Esophagus muscularis mucosa (tissue), 4 donors: ENCODE results near the gene ACVR2B. TPM values are rescaled to one million over a fixed set of nuclear protein-coding genes. Genes with fewer than 3 reads are reported as not detected.

Source experiments
- DNase-seq: peaks from one replicate; pipeline ENCODE4 v3.0.0-alpha.2; 2017; ENCODE audit errors: extremely low spot score
- H3K27ac ChIP-seq, 4 donors: fragments of 200-600 bp; sonication (generic); replicated peaks in 1 of 4; 1 replicate in 3 of 4; 2 replicates in 1 of 4; pipeline ENCODE4 v1.5.1; 2016 to 2019; ENCODE audit warnings: mild to moderate bottlenecking in 1 of 4
- H3K27me3 ChIP-seq, 4 donors: fragments of 200-600 bp; sonication (generic); one replicate each; pipeline versions ENCODE4 v1.5.1 to v1.6.0; 2016 to 2019
- H3K36me3 ChIP-seq, 4 donors: fragments of 200-600 bp; sonication (generic); one replicate each; pipeline ENCODE4 v1.5.1; 2016 to 2019
- H3K4me1 ChIP-seq, 4 donors: fragments of 200-600 bp; sonication (generic); one replicate each; pipeline ENCODE4 v1.5.1; 2016 to 2019
- H3K4me3 ChIP-seq, 4 donors: fragments of 200-600 bp; sonication (generic); 1 replicate in 2 of 4; 2 replicates in 2 of 4; pipeline ENCODE4 v1.5.1; 2016 to 2019; ENCODE audit warnings: mild to moderate bottlenecking in 4 of 4, moderate library complexity in 1 of 4
- H3K9me3 ChIP-seq, 4 donors: fragments of 200-600 bp; sonication (generic); 1 replicate in 3 of 4; 2 replicates in 1 of 4; pipeline ENCODE4 v1.5.1; 2016 to 2019
- CTCF ChIP-seq, 3 experiments: fragments of 200-600 bp in 2 of 3; fragments of 450-650 bp in 1 of 3; sonication (generic) in 2 of 3; IDR thresholded peaks; one replicate each; pipeline ENCODE4 v1.5.1; 2017 to 2019; ENCODE audit warnings: antibody characterized with exemption in 3 of 3, mild to moderate bottlenecking in 2 of 3, moderate library complexity in 1 of 3
- EP300 ChIP-seq: sonication (generic); formaldehyde crosslinking; IDR thresholded peaks from one replicate; pipeline ENCODE4 v1.6.1; 2017; ENCODE audit warnings: antibody characterized with exemption
- POLR2A ChIP-seq: fragments of 450-650 bp; IDR thresholded peaks from one replicate; pipeline ENCODE4 v1.6.1; 2017; ENCODE audit warnings: antibody characterized with exemption, moderate library complexity, mild to moderate bottlenecking, low read depth
- POLR2AphosphoS5 ChIP-seq, 2 donors: sonication (generic); formaldehyde crosslinking; IDR thresholded peaks; one replicate each; pipeline ENCODE4 v1.6.1; 2017; ENCODE audit warnings: antibody characterized with exemption in 2 of 2
- WGBS: methylation state at CpG from one replicate; pipeline ENCODE4 v1.1.5; 2018; 5-methylcytosine and 5-hydroxymethylcytosine counted together
- intact Hi-C: fragments of 100-400 bp; cut with DNase I; formaldehyde crosslinking; loops from one replicate; pipeline ENCODE4 v1.15.1; 2023
- total RNA-seq, 4 donors: library from RNA; depleted of rRNA; stranded (reverse); fragments of >200 nt; gene quantifications; one replicate each; pipeline versions ENCODE4 v1.1.0 to v1.2.1, GENCODE V29; 2016

ACVR2B gene
- total RNA-seq, 4 donors from 2014 or later, result 3.8 to 9.8 (median 5.9) TPM

DNA sequence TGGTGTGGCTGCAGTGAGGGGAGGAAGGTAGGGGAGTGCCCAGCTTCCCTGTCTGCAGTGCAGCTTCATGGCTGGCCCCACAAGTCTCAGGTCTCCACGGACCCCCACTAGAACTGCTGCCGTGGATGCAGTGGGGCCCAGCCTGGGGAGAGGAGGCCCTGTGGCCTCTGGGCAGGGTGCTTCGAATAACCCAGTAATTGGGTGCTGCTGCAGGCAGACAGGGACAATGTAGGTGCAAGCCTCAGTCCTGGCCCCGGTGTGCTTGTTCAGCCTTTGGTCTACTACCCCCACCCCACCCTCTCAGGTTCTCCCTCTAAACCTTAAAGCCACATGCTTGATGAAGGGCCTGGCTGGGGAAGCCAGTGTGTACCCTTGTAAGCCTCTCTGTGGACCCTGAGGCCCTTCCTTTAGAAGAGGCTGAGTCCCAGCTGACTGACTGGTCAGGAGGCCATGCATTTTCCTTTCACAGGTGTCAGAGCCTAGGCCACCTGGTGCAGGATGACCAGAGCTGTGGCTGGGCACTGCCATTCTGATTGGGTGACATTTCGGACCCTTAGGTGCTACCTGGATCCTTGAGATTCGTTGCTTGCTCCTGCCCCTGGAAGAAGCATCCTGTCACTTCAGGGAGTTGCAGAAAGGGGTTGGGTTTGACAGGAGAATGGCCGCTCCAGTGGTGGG lies 21.4 kb downstream of the ACVR2B start:
- H3K4me1 ChIP-seq, result peaks cover 18 to 27% (median 22%) of the 10 kb centered on the region in 4 donors
- intact Hi-C loops, result no loop called here
- H3K9me3 ChIP-seq, result peaks cover 0 to 1% (median under 1%) of the 10 kb centered on the region in 4 donors
- H3K27ac ChIP-seq, result no peak overlapping the region
- no peak overlapping the region for H3K4me3 ChIP-seq
- peaks cover 0 to 31% (median 23%) of the 10 kb centered on the region in 4 donors for H3K36me3 ChIP-seq
- H3K27me3 ChIP-seq, result no peaks in the 10 kb centered on the region
- WGBS, result 93% methylated on average over 3 of the region's 7 CpGs
- TF ChIP-seq POLR2A (no peak), POLR2AphosphoS5 (IDR thresholded peaks at IDR 0.05) (no peak), CTCF (IDR thresholded peaks at IDR 0.05) (no peak), EP300 (no peak)
- no peak for DNase-seq

DNA sequence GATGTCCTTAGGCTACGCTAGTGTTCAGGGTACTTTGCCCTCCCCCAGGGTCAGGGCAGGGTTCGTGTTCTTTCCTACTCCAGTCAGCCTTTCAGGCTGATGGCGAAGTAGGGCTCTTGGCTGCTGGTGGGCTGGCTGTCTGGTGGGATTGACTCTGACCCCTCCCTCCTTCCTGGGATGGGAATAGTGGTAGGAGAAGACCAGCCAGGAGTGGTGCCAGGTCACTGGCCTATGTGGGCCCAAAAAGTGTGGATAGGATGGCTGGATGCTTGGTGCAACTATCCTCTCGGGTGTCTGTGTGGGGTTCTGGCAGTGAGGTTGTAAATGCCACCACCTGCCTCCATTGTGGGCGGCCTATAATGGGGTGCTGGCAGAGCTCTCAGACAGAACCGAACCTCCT lies 22.0 kb downstream of the ACVR2B start:
- Histone ChIP-seq H3K9me3 (no peaks in the 10 kb centered on the region), H3K27me3 (no peaks in the 10 kb centered on the region), H3K36me3 (peaks cover 3 to 37% (median 28%) of the 10 kb centered on the region in 4 donors), H3K4me1 (peaks cover 18 to 27% (median 22%) of the 10 kb centered on the region in 4 donors), H3K27ac (no peak overlapping the region), H3K4me3 (no peak overlapping the region)
- intact Hi-C loops, result no loop called here
- DNase-seq, result peak; percentile 72
- WGBS, result 93% methylated on average over 6 of the region's 6 CpGs
- TF ChIP-seq CTCF (IDR thresholded peaks at IDR 0.05) (no peak), POLR2AphosphoS5 (IDR thresholded peaks at IDR 0.05) (no peak), POLR2A (no peak), EP300 (no peak)

DNA sequence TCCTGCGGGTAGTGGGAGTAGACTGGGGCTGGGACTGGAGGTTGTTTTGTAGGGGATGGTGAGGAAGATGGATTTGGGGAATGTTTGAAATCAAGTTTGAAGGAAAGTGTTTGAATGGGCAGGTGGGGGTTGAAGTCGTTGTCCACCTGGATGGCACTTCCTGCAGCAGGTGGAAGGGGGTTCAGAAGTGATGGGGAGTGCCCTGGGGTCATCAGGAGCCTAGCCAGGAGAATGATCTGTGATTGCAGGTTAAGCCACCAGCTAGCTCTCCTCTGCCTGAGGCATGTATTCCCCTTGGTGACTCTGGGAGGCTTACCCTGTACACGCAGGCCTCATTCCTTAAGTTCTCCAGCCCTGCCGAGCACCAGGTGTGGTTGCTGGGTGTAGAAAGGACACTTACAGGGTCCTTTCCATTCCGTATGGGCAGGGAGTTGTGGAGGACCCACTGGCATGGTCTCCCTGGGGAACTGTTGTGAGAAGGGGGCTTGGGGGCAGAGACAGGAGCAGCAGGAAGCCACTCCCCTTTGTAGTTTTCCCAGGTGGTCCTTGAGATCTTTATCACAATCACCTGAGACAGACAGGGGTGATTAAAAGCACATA lies 22.6 kb downstream of the ACVR2B start:
- intact Hi-C loops, result no loop called here
- WGBS, result 88% methylated on average over 4 of the region's 5 CpGs
- no peak overlapping the region for H3K27ac ChIP-seq

DNA sequence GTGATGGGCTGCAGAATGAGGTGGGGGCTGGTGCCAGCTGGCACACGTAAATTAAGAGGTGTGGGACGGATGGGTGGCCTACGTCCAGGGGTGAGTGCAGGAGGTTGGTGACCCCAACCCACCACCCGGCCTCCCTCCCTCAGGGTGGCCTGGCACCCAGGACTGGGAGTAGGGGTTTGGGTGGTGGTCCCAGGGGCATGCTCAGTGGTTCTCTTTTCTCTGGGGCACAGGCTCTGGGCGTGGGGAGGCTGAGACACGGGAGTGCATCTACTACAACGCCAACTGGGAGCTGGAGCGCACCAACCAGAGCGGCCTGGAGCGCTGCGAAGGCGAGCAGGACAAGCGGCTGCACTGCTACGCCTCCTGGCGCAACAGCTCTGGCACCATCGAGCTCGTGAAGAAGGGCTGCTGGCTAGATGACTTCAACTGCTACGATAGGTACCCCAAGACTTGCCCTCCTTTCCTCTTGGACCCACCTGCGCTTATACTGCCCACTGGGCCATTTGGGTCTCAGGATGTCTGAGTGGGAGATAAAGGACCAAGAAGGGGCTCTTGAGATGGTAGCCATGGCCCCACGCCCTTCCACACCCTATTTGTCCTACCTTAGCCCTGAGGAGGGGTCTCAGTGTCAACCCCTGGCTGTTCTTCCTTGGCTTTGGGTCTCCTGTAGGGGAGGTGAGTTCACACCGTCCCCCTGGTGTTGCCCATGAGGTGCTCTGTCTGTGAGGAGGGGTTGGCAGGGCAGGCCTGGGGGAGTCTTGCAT lies 23.5 kb downstream of the ACVR2B start:
- H3K36me3 ChIP-seq, result peaks cover 17 to 52% (median 42%) of the 10 kb centered on the region in 4 donors
- no peak overlapping the region for H3K4me3 ChIP-seq
- 98% methylated on average over 13 of the region's 21 CpGs for WGBS
- no peaks in the 10 kb centered on the region for H3K9me3 ChIP-seq
- no peak overlapping the region for H3K27ac ChIP-seq
- H3K4me1 ChIP-seq, result peaks cover 15 to 23% (median 18%) of the 10 kb centered on the region in 4 donors
- no peaks in the 10 kb centered on the region for H3K27me3 ChIP-seq
- intact Hi-C loops, result no loop called here
- DNase-seq, result peak; percentile 77
- TF ChIP-seq POLR2A (no peak), EP300 (no peak), CTCF (IDR thresholded peaks at IDR 0.05) (no peak), POLR2AphosphoS5 (IDR thresholded peaks at IDR 0.05) (no peak)

More for the DNA sequence above, 22.6 kb downstream of the ACVR2B start:
- Histone ChIP-seq H3K9me3 (no peaks in the 10 kb centered on the region), H3K4me1 (peaks cover 18 to 27% (median 22%) of the 10 kb centered on the region in 4 donors), H3K27me3 (no peaks in the 10 kb centered on the region), H3K36me3 (peaks cover 8 to 43% (median 34%) of the 10 kb centered on the region in 4 donors), H3K4me3 (no peak overlapping the region)
- peak; percentile 86 for DNase-seq
- TF ChIP-seq CTCF (IDR thresholded peaks at IDR 0.05) (no peak), POLR2AphosphoS5 (IDR thresholded peaks at IDR 0.05) (no peak), POLR2A (no peak), EP300 (no peak)
